Epidermal melanocyte (primary cell): ENCODE results near the gene NDC80.
"Not testable (repeated sequence)": the region's sequence is repeated elsewhere in the genome, so short reads cannot be mapped to it uniquely, and the experiment has no call there.

ENCODE experiments used
- DNase-seq: peaks from one replicate; pipeline ENCODE4 v3.0.0; 2011; ENCODE audit warnings: low spot score; ENCODE audit not compliant: insufficient read length

NDC80 gene

DNA sequence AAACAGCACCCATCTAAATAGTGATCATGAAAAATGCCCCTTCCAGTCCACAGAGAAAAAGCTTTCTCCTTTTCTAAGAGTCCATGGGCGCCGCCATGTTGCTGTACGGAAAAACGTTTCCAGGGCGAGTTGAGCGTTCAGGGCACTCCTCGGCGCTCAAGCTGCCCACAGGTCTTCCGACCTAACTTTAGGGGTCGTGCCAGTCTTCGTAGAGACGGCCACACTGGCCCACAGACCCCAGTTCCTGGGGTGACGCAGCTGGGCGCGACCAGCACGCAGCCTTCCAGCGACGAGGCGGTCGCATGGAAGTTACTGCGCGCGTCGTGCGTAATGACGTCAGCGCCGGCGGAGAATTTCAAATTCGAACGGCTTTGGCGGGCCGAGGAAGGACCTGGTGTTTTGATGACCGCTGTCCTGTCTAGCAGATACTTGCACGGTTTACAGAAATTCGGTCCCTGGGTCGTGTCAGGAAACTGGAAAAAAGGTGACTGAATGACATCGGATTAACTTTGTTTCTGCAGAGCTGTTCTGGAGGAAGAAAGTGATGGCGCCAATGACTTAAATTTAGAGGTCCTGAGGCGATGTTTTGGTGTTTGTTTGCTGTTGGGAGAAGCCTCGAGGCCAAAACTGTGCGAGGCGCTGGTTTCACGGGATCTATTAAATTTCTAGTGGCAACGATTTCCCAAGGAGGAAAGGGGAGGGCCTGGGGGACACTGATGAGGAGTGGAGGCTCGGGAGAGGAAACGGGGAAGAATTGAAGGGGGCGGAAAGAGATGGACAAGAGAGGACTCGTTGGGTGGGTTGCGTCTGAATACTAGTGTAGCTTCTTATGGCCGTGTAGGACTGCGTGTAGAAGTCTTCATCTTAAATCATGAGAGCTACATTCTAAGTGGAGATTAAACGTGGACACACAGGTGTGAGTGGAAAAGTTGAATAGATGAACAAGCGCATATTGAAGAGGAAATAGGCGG is at the start of gene NDC80, which contains the start of gene METTL4:
Gene NDC80, plus strand, starts transcription at position 358 of the 971 bp plus-strand sequence. CDS start 1,429 bp downstream, outside the sequence.
Gene METTL4, minus strand, starts transcription at position 306 of the 971 bp plus-strand sequence. CDS start 4,289 bp downstream, outside the sequence.
- DNase-seq = peak; percentile 41

GRCh38 chr18:2522112-2522511 is 49.2 kb upstream of the NDC80 start:
- DNase-seq = no peak

- not testable (repeated sequence) for DNase-seq
These were observed 46.6 kb upstream of the NDC80 start for GRCh38 chr18:2524794-2525198.

GRCh38 chr18:2526329-2526728 is 45.0 kb upstream of the NDC80 start:
- DNase-seq = no peak

GRCh38 chr18:2529154-2529553 is 42.2 kb upstream of the NDC80 start:
- no peak for DNase-seq

DNA sequence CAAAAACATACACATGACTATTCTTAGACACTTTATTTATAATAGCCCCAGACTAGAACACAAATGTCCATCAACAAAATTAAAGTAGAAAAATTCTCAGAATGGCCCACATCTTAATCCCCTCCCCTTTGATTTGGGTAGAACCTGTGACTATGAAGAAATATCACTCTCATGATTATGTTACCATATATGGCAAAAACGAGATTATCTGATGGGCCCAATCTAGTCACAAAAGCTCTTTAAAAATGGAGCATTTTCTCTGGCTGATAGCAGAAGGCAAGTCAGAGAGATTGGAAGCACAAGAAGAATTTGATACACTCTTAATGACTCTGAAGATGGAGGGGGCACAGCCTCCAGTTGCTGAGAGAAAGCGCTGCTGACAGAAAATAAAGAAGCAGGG is 39.6 kb upstream of the NDC80 start:
- no peak for DNase-seq

DNA sequence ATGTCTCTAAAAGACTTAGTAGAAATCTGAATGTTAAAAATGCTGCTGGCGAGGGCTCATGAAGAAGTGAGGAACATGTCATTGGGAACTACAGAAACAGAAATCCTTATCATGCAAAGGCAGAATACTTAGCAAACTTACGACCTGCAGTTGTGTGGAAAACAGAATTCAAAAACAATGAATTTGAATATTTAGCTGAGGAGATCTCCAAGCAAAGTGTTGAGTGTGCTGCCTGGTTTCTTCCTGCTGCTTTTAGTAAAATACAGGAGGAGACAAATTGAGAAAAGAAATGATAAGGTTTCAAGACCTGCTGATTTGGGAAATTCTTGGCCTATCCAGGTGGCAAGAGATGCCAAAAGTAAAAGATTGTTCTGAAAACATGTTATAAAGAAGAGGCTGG is 38.6 kb upstream of the NDC80 start:
- no peak for DNase-seq

DNA sequence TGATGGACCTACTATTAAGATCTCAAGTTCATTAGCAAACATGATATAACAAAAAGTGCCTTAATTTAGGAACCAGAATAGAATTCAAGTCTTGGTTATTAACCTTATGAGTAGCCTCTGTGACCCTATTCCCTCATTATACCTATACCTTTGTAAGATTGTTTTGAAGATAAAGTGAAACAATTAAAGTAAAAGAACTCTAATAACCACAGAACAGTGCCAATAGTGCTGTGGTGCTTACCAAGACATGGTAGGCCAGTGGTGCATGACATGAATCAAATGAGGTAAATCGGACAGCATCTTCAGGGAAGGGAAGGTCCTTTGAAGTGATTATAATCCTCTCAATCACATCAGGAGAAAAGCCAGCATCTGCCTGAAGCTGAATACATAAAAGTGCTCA is 36.5 kb upstream of the NDC80 start:
- no peak for DNase-seq

DNA sequence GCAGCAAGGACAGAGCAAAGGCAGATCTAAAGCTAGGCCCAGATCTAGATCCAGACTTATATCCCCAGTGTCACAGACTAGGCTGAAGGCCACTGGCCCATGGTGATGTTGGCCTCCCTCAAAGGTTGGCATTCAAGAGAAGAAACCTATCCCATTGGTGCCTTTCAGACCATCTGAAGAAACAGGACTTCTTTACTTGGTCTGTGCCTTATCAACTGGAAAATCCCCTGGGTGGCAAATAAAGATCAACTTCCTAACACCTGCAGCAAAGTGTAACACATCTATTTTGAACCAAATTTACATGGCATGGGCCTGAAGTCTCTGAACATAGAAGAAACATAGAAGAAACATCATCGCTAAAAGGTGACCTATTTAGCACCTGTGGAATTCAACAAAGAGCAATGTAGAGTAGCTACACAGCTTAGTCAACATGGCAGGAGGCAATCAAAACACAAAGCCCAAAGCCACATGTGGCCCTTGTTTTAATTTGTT is 35.9 kb upstream of the NDC80 start:
- DNase-seq = no peak

DNA sequence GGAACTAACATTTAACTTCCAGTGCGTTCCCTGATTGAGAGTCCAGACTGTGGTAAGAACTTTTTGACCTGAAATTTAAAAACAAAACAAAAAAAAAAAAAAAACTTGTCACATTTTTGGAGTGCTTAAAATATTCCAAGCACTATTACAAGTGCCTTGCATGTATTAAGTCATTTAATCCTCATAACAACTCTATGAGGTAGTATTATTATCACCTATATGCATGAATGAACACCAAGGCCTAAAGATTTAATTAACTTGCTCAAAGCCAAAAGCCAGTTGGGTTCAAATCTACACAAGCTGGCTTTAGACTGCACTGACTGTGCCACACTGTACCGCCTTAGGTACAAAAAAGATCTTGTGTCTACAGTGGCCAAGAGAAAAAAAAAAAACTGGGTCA is 35.3 kb upstream of the NDC80 start:
- no peak for DNase-seq

DNA sequence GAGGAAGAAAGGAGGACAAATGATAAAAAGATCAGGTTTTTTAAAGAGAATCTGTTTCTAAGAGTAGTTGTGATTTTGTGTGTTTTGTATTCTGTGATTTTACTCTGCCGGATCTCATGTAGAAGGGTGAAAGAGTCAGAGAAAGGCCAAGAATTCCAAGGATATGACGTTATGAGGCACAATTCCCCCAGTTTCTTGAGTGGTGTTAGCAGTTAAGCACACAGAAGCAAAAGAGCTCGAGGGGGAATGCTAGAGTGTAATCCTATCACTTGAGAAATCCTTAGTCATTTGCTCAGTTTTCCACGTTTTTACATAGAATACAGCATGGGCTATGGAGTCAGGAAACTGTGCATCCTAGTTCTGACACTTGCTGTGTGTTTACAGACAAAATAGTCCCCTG is 34.9 kb upstream of the NDC80 start:
- DNase-seq = no peak

DNA sequence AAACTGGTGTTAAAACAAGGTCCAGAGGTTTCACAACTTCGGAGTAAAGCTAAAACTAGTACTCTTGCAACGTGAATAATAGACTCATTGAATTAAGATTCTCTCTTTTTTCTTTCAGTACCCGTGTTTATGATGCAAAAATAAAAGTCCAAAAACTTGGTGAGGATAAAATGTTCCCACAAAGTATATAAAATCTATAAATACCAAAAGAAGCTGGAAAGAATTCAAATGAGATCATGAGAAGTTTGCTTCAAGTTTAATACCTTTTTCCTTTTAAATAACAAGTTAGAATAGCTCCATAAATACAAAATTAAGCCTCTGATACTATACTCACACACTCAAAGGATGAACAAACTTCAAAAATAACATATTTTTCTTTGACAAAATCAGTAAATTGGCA is 34.1 kb upstream of the NDC80 start:
- no peak for DNase-seq

DNA sequence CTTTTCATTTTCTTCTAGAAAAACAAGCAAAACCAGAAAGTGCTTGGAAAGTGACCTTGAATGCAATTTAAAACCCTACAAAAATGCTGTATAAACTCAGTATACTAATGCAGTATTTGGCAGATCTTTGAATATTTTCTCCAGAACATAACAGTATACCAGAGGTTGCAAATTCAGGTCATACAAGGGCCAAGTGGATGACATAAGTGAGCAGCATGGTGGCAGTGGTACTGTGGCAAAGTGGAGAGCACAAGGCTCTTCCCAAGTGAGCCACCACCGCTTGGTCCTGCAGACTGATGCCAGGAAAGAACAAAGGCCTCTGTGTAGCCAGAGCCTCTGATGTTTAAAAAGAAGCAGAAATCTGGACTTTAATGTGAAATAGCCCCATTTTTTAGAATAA is 33.1 kb upstream of the NDC80 start:
- DNase-seq = no peak

DNA sequence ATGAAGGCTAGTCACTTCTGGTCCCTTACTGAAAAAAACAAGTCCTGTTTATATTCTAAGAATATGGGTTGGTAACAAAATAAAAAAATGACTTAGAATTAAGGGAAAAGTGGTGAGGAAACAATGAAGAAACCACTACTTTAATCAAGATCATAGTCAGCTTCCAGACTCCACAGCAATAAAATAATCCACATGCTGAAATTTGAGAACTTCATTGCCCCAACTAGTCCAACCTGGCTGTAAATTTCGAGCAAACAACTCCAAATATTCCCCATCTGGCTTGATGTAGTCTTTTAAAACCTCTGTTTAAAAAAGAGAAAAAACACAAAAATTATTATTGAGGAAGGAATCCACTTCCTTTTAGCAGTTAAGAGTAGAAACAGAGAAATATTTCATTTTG is 32.5 kb upstream of the NDC80 start:
- no peak for DNase-seq

DNA sequence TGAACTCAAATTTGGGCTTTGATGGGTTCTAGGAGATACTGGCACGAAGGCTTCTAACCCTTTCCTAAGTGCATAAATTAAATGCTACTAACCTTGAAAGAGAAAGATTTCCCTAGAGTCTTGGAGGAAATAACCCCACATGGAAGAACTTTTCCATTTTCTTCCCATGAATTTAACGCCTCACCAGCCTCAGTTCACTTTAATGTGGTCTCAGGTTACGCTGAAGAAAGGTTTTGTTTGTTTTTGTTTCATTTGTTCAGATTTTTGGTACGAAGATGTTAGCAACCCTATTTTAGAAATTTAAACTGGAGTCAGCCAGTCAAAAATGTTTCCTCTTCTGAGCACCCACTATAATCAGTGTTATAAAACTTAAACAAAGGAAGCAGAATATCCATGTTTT is 30.8 kb upstream of the NDC80 start:
- DNase-seq = no peak

DNA sequence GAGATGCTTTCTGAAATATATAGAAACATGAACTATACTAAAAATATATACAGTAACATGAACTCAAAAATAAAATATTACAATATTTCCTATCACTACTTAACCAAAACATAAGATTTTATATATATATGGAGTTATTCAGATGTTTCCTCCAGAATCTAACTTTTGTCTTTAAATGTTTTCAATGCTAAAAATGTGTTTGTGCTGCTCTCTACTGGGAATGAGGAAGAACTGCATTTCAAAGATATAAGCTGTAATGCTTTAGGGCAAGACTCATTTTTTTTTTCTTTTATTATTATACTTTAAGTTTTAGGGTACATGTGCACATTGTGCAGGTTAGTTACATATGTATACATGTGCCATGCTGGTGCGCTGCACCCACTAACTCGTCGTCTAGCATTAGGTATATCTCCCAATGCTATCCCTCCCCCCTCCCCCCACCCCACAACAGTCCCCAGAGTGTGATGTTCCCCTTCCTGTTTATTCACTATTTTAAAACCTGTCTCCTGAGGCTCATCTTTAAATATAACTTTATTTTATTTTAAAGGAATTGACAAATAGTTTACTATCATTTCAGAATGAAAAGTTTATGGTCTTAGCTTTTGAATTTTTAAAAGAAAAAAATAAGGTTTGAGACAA is 29.3 kb upstream of the NDC80 start:
- not testable (repeated sequence) for DNase-seq

GRCh38 chr18:2545155-2545554 is 26.2 kb upstream of the NDC80 start:
- DNase-seq = no peak

DNA sequence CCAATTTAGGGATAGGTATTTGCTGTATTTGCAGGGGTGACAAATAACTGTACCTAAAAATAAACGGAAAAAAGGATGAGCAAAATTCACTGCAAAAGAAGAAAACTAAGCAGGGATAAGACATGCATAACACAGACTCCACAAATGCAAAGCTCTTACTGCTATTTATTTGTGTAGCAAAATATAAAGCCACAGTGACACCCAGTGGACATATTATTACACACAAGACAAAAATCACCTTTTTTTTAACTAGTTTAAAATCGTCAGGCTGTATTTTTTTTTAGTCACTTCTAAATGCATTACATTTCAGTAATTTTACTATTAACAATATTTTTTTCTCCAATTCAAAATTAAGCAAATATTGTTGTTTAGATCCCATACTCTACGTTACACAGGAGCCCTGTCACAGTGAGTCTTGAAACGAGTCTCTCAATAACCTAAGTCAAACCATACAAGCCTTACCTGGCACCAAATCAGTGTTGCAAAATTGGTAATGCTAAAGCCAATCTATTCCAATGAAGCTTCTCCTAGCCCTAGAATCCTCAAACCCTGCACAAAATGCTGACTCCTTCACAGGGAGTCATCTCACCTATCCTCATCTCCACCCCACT is 23.8 kb upstream of the NDC80 start:
- DNase-seq = no peak

DNA sequence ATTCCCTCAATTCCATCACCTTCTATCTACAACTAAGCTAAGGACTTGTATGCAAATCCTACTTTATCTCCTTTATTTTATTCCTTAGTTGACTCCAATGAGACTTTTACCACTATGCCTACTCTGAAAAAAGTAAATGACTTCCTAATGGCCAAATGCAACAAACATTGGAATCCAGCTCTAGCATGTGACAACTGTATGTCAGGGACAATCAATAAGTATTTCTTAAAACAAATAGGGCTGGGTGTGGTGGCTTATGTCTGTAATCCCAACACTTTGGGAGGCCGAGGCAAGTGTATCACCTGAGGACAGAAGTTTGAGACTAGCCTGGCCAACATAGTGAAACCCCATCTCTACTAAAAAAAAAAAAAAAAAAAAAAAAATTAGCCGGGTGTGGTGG is 21.9 kb upstream of the NDC80 start:
- DNase-seq = no peak

- DNase-seq = no peak
These were observed 19.9 kb upstream of the NDC80 start for GRCh38 chr18:2551425-2551824.

- DNase-seq = no peak
These were observed 16.7 kb upstream of the NDC80 start for GRCh38 chr18:2554696-2555095.

- no peak for DNase-seq
These were observed 15.5 kb upstream of the NDC80 start for GRCh38 chr18:2555895-2556294.
